Astrocyte (in vitro differentiated cells and primary cell): ENCODE results near the gene COL27A1. TPM values are rescaled to one million over a fixed set of nuclear protein-coding genes. Genes with fewer than 3 reads are reported as not detected.
A peak's percentile ranks its signal among the peaks of the same experiment; 100 is the strongest.

Experiments used
- DNase-seq: peaks from one replicate; pipeline ENCODE4 v3.0.0-alpha.2; 2010; ENCODE audit warnings: low read depth
- FAIRE-seq: peaks from 2 replicates; lab custom pipeline; 2011; peaks lifted over from hg19 to GRCh38; lab: Jason Lieb, UNC
- H2AFZ ChIP-seq: 2 replicates; pipeline ENCODE4 v1.6.0; 2012; ENCODE audit warnings: low read depth, low read length, inconsistent platforms
- H3K27ac ChIP-seq: 2 replicates; pipeline ENCODE4 v1.5.1; 2011; ENCODE audit warnings: low read depth, low read length, inconsistent platforms
- H3K27me3 ChIP-seq: 2 replicates; pipeline ENCODE4 v1.6.0; 2011; ENCODE audit warnings: low read length, inconsistent platforms; ENCODE audit not compliant: insufficient read depth
- H3K36me3 ChIP-seq: 2 replicates; pipeline ENCODE4 v1.5.1; 2011; ENCODE audit warnings: low read length, inconsistent platforms; ENCODE audit not compliant: insufficient read depth
- H3K4me1 ChIP-seq: 2 replicates; pipeline ENCODE4 v1.5.1; 2011; ENCODE audit warnings: low read length, inconsistent platforms; ENCODE audit not compliant: insufficient read depth
- H3K4me2 ChIP-seq: 2 replicates; pipeline ENCODE4 v1.6.0; 2012; ENCODE audit warnings: low read length, inconsistent platforms
- H3K4me3 ChIP-seq: 2 replicates; pipeline ENCODE4 v1.5.1; 2011; ENCODE audit warnings: low read depth, mild to moderate bottlenecking, low read length, inconsistent platforms; ENCODE audit not compliant: insufficient read depth
- H3K79me2 ChIP-seq: 2 replicates; pipeline ENCODE4 v1.6.0; 2012; ENCODE audit warnings: mild to moderate bottlenecking, low read length, inconsistent platforms; ENCODE audit not compliant: insufficient read depth
- H3K9ac ChIP-seq: 2 replicates; pipeline ENCODE4 v1.6.0; 2012; ENCODE audit warnings: mild to moderate bottlenecking, low read length, inconsistent platforms
- H3K9me3 ChIP-seq: 2 replicates; pipeline ENCODE4 v1.5.1; 2012; ENCODE audit warnings: low read depth, mild to moderate bottlenecking, low read length, inconsistent platforms; ENCODE audit not compliant: insufficient read depth
- H4K20me1 ChIP-seq: 2 replicates; pipeline ENCODE4 v1.6.0; 2012; ENCODE audit warnings: low read length, inconsistent platforms; ENCODE audit not compliant: insufficient read depth
- H3K27ac Mint-ChIP-seq: one replicate; pipeline ENCODE4 v1.8.0; 2021; ENCODE audit warnings: mild to moderate bottlenecking, mixed read lengths; ENCODE audit not compliant: unreplicated experiment
- H3K27me3 Mint-ChIP-seq: one replicate; pipeline ENCODE4 v1.8.0; 2021; ENCODE audit warnings: low read depth, mixed read lengths; ENCODE audit not compliant: unreplicated experiment
- H3K36me3 Mint-ChIP-seq: one replicate; pipeline ENCODE4 v1.8.0; 2021; ENCODE audit warnings: low read depth, mixed read lengths; ENCODE audit not compliant: unreplicated experiment
- H3K4me1 Mint-ChIP-seq: one replicate; pipeline ENCODE4 v1.8.0; 2021; ENCODE audit warnings: low read depth, mixed read lengths; ENCODE audit not compliant: unreplicated experiment
- H3K4me3 Mint-ChIP-seq: one replicate; pipeline ENCODE4 v1.8.0; 2021; ENCODE audit warnings: mild to moderate bottlenecking, moderate library complexity, mixed read lengths; ENCODE audit not compliant: unreplicated experiment
- H3K9me3 Mint-ChIP-seq: one replicate; pipeline ENCODE4 v1.8.0; 2021; ENCODE audit warnings: mild to moderate bottlenecking, mixed read lengths; ENCODE audit not compliant: unreplicated experiment
- CTCF ChIP-seq: IDR thresholded peaks from 2 replicates; pipeline ENCODE4 v1.5.1; 2011; ENCODE audit warnings: low read depth, mild to moderate bottlenecking, inconsistent platforms, low read length, moderate library complexity; ENCODE audit not compliant: insufficient read depth
- EZH2 ChIP-seq: IDR thresholded peaks from 2 replicates; pipeline ENCODE4 v1.6.1; 2012; ENCODE audit warnings: mild to moderate bottlenecking, low read length, inconsistent platforms; ENCODE audit not compliant: insufficient read depth
- total RNA-seq: library from RNA; stranded (reverse); gene quantifications from 2 replicates; pipeline ENCODE4 v1.2.1, GENCODE V29; 2021

Gene COL27A1
- total RNA-seq, 1 donor from 2014 or later: 31.2 TPM

GRCh38 chr9:114203410-114204140 lies 48.2 kb downstream of the COL27A1 start:
- no peaks in the 10 kb centered on the region for H3K27me3 ChIP-seq
- FAIRE-seq (no peak), DNase-seq (peak; percentile 29)
- TF ChIP-seq CTCF: no peak
- TF ChIP-seq EZH2: no peak
- Mint-ChIP-seq H3K27ac (no peak overlapping the region), H3K4me3 (no peak overlapping the region), H3K9me3 (no peaks in the 10 kb centered on the region), H3K36me3 (peaks cover 40% of the 10 kb centered on the region), H3K4me1 (peaks cover 37% of the 10 kb centered on the region), H3K27me3 (no peaks in the 10 kb centered on the region)
- no peak overlapping the region for H3K27ac ChIP-seq
- H2AFZ ChIP-seq: no peak overlapping the region
- H3K4me2 ChIP-seq: no peak overlapping the region
- no peak overlapping the region for H3K4me3 ChIP-seq
- H3K79me2 ChIP-seq: no peaks in the 10 kb centered on the region
- peaks cover 2% of the 10 kb centered on the region for H3K36me3 ChIP-seq
- H4K20me1 ChIP-seq: peaks cover 25% of the 10 kb centered on the region
- H3K4me1 ChIP-seq: peaks cover 26% of the 10 kb centered on the region
- no peak overlapping the region for H3K9ac ChIP-seq
- H3K9me3 ChIP-seq: no peaks in the 10 kb centered on the region

GRCh38 chr9:114204265-114204664 lies 48.9 kb downstream of the COL27A1 start:
- Histone ChIP-seq H3K4me1 (peaks cover 26% of the 10 kb centered on the region), H2AFZ (no peak overlapping the region), H3K36me3 (peaks cover 2% of the 10 kb centered on the region), H3K79me2 (no peaks in the 10 kb centered on the region), H4K20me1 (peaks cover 25% of the 10 kb centered on the region), H3K9me3 (no peaks in the 10 kb centered on the region), H3K9ac (no peak overlapping the region), H3K4me3 (no peak overlapping the region), H3K4me2 (no peak overlapping the region), H3K27ac (no peak overlapping the region), H3K27me3 (no peaks in the 10 kb centered on the region)
- Mint-ChIP-seq H3K4me1 (peaks cover 37% of the 10 kb centered on the region), H3K9me3 (no peaks in the 10 kb centered on the region), H3K4me3 (no peak overlapping the region), H3K27ac (no peak overlapping the region), H3K36me3 (peaks cover 35% of the 10 kb centered on the region), H3K27me3 (no peaks in the 10 kb centered on the region)
- DNase-seq (no peak), FAIRE-seq (no peak)
- TF ChIP-seq CTCF: no peak
- TF ChIP-seq EZH2: no peak
